ENCODE results near the gene CHPF.

Gene CHPF

GRCh38 chr2:219552382-219553167 is 9.0 kb upstream of the CHPF start:
- Histone ChIP-seq H3K36me3 (ENCODE audit: insufficient read depth, low read length) (peaks cover 28% of the 10 kb centered on the region), H3K4me3 (ENCODE audit: low read length) (peak overlapping the region; percentile 58), H3K4me1 (ENCODE audit: insufficient read depth, low read length) (peaks cover 11% of the 10 kb centered on the region), H3K9me3 (ENCODE audit: low read length) (no peaks in the 10 kb centered on the region), H2AFZ (ENCODE audit: low read depth, low read length) (peak overlapping the region; percentile 41), H3K27me3 (ENCODE audit: insufficient read depth, low read length) (no peaks in the 10 kb centered on the region)

DNA sequence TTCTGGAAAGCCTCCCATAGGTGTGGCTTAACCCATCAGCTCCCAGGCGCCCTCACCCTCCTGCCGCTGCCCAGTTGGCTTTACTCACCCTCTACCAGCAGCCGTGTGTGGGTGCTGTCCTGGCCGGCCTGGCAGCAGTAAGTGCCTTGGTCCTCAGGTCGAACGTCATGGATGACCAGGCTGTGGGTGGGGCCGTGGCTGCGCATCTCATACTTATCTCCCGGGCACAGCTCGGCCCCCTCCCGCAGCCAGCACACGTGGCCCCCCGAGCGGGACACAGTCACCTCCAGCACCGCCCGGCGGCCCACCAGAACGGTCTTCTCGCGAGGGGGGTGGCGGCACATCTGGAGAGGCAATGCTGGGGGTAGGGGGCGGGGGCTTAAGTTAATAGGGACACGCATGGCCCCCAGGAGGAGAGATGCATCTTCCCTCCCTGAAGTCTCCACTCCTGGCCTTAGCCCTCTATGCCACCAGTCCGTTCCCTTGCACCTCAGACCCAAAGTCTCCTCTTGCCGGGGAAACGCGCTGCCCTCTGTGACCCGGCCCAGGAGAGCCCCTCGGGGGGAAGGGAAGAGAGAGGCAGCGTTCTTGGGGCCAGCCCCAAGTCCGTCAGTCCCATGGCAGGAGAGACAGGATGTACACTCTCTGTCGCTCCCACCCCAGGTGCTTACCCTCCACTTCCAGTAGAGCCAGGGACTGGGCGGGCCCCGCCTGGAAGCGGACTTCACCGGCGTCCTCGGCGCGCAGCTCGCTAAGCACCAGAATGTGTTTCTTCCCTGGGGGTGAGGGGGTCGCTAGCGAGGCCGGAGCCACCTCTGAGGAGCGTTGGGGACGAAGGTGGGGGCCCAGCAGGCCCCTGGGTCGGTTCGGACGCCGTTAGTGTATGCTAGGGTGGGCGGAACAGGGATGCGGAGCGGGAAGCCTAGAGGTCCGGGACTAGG is 8.1 kb upstream of the CHPF start:
- Histone ChIP-seq H2AFZ (ENCODE audit: low read depth, low read length) (peak overlapping the region; percentile 41), H3K4me3 (ENCODE audit: low read length) (peak overlapping the region; percentile 58), H3K27me3 (ENCODE audit: insufficient read depth, low read length) (no peaks in the 10 kb centered on the region), H3K9me3 (ENCODE audit: low read length) (no peaks in the 10 kb centered on the region), H3K36me3 (ENCODE audit: insufficient read depth, low read length) (peaks cover 30% of the 10 kb centered on the region), H3K4me1 (ENCODE audit: insufficient read depth, low read length) (peaks cover 11% of the 10 kb centered on the region)

DNA sequence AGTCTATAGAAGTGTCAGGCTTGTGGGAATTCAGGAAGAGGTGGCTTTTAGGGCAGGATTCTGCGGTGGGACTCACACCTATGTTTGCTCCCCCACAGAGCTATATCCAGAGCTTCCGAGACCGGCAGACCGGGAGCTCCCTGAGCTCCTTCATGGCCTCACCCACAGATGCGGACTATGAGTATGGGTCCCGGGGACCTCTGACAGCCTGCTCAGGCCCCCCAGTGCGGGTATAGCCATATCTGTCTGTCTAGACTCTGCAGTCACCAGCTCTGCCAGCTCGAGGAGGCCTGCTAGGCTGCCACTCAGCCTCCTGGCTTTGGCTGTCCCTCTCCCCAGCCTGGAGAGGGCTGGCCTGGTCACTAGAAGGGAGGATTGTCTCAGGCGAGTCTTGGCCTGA is 6.0 kb upstream of the CHPF start:
- Histone ChIP-seq H3K4me3 (ENCODE audit: low read length) (no peak overlapping the region), H3K9me3 (ENCODE audit: low read length) (no peaks in the 10 kb centered on the region), H3K36me3 (ENCODE audit: insufficient read depth, low read length) (peaks cover 37% of the 10 kb centered on the region), H3K27me3 (ENCODE audit: insufficient read depth, low read length) (no peaks in the 10 kb centered on the region), H2AFZ (ENCODE audit: low read depth, low read length) (no peak overlapping the region), H3K4me1 (ENCODE audit: insufficient read depth, low read length) (peaks cover 18% of the 10 kb centered on the region)

DNA sequence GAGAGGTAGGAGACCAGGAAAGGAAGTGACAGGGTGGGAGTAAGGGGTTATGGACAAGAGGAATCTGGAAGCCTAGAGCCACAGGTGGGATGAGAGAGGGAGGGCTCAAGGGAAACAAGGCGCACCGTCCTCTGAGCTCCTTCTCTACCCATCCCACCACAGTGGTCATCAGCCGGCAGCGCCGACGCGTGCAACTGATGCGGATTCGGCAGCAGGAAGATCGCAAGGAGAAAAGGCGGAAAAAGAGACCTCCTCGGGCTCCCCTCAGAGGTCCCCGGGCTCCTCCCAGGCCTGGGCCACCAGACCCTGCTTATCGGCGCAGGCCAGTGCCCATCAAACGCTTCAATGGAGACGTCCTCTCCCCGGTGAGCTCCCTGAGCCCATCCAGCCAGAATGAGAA is 5.4 kb upstream of the CHPF start:
- no peaks in the 10 kb centered on the region for H3K27me3 ChIP-seq (ENCODE audit: insufficient read depth, low read length)
- H3K9me3 ChIP-seq (ENCODE audit: low read length) = no peaks in the 10 kb centered on the region
- no peak overlapping the region for H2AFZ ChIP-seq (ENCODE audit: low read depth, low read length)
- H3K36me3 ChIP-seq (ENCODE audit: insufficient read depth, low read length) = peaks cover 37% of the 10 kb centered on the region
- no peak overlapping the region for H3K4me3 ChIP-seq (ENCODE audit: low read length)
- peaks cover 22% of the 10 kb centered on the region for H3K4me1 ChIP-seq (ENCODE audit: insufficient read depth, low read length)

GRCh38 chr2:219547621-219548020 is 4.0 kb upstream of the CHPF start:
- no peak overlapping the region for H3K4me3 ChIP-seq (ENCODE audit: low read length)
- H3K27me3 ChIP-seq (ENCODE audit: insufficient read depth, low read length) = no peaks in the 10 kb centered on the region

DNA sequence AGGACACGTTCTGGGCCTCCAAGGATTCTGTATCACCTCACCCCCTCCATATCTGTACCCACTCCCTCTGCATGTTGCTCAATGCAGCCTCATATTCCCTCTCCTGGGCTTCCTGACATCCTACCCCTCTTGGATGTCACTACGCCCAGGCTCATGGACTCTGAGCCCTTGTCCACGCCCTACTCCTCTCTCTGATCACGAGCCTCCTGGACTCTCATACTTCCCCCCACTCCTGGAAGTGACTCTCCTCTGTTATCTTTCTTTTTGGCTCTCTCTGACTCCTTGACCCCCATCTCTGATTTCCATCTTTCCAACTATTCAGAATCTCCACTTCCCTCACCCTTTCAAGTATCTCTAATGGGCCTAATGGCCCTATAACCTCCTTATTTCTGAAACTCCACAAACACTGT is 2.3 kb upstream of the CHPF start:
- H3K27me3 ChIP-seq (ENCODE audit: insufficient read depth, low read length) = no peaks in the 10 kb centered on the region
- peaks cover 41% of the 10 kb centered on the region for H3K36me3 ChIP-seq (ENCODE audit: insufficient read depth, low read length)
- no peak overlapping the region for H3K4me3 ChIP-seq (ENCODE audit: low read length)
- H2AFZ ChIP-seq (ENCODE audit: low read depth, low read length) = no peak overlapping the region
- H3K4me1 ChIP-seq (ENCODE audit: insufficient read depth, low read length) = peaks cover 17% of the 10 kb centered on the region
- H3K9me3 ChIP-seq (ENCODE audit: low read length) = no peaks in the 10 kb centered on the region

More at GRCh38 chr2:219547621-219548020, 4.0 kb upstream of the CHPF start:
- Histone ChIP-seq H3K36me3 (ENCODE audit: insufficient read depth, low read length) (peaks cover 37% of the 10 kb centered on the region), H2AFZ (ENCODE audit: low read depth, low read length) (no peak overlapping the region), H3K9me3 (ENCODE audit: low read length) (no peaks in the 10 kb centered on the region), H3K4me1 (ENCODE audit: insufficient read depth, low read length) (peaks cover 20% of the 10 kb centered on the region)

- Histone ChIP-seq H3K27me3 (ENCODE audit: insufficient read depth, low read length) (no peaks in the 10 kb centered on the region), H3K9me3 (ENCODE audit: low read length) (no peaks in the 10 kb centered on the region), H3K4me3 (ENCODE audit: low read length) (peak overlapping the region; percentile 68), H3K4me1 (ENCODE audit: insufficient read depth, low read length) (peaks cover 17% of the 10 kb centered on the region), H2AFZ (ENCODE audit: low read depth, low read length) (no peak overlapping the region), H3K36me3 (ENCODE audit: insufficient read depth, low read length) (peaks cover 41% of the 10 kb centered on the region)
These were observed 1.8 kb upstream of the CHPF start for GRCh38 chr2:219545295-219545942.

DNA sequence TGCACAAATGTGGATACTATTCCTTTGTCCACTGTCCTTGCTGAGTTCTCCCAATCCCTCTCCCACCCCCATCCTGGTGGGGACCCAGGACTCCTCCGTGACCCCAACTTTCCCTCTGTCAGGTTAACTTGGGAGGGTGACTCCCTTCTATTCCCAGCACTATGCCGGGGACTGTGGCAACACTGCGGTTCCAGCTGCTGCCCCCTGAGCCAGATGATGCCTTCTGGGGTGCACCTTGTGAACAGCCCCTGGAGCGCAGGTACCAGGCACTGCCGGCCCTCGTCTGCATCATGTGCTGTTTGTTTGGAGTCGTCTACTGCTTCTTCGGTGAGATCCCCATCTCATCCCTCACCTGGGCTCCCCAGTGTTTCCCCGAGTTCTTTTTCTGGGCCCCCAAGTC is 958 bp upstream of the CHPF start:
- peak overlapping the region; percentile 39 for H2AFZ ChIP-seq (ENCODE audit: low read depth, low read length)
- peak overlapping the region; percentile 68 for H3K4me3 ChIP-seq (ENCODE audit: low read length)
- peaks cover 41% of the 10 kb centered on the region for H3K36me3 ChIP-seq (ENCODE audit: insufficient read depth, low read length)
- H3K9me3 ChIP-seq (ENCODE audit: low read length) = no peaks in the 10 kb centered on the region
- H3K27me3 ChIP-seq (ENCODE audit: insufficient read depth, low read length) = no peaks in the 10 kb centered on the region
- peaks cover 17% of the 10 kb centered on the region for H3K4me1 ChIP-seq (ENCODE audit: insufficient read depth, low read length)

GRCh38 chr2:219542931-219543595 is 546 bp downstream of the CHPF start:
- Histone ChIP-seq H3K27me3 (ENCODE audit: insufficient read depth, low read length) (no peaks in the 10 kb centered on the region), H2AFZ (ENCODE audit: low read depth, low read length) (peak overlapping the region; percentile 87), H3K36me3 (ENCODE audit: insufficient read depth, low read length) (peaks cover 32% of the 10 kb centered on the region), H3K4me3 (ENCODE audit: low read length) (peak overlapping the region; percentile 68), H3K4me1 (ENCODE audit: insufficient read depth, low read length) (peaks cover 24% of the 10 kb centered on the region), H3K9me3 (ENCODE audit: low read length) (no peaks in the 10 kb centered on the region)

DNA sequence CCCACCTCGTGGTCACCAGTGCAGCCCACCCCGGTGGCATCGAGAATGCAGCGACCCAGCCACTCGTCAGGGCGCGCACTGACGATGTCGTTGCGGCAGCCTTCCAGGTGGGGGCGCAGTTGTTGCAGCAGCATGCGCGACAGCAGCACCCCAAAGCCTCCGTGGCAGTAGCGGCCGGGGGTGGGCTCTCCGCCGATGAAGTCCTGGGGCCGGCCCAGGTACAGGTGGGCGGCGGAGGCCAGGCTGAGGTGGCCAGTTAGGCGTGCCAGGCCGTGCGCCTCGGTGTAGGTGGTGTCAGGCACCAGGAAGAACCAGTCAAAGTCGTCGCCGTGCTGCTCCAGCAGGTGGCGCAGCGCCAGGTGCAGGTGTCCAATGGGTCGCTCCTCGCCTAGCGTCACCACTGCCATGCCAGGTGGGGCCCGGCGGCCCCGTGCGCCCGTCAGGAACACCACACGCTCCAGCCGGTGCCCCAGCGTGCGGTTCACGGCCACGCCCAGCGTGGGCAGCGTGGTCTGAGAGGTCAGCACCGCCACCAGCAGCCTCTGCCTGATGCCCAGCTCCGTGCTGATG is 1.9 kb downstream of the CHPF start:
- H3K36me3 ChIP-seq (ENCODE audit: insufficient read depth, low read length) = peaks cover 24% of the 10 kb centered on the region
- H3K4me3 ChIP-seq (ENCODE audit: low read length) = no peak overlapping the region
- no peaks in the 10 kb centered on the region for H3K9me3 ChIP-seq (ENCODE audit: low read length)
- no peak overlapping the region for H2AFZ ChIP-seq (ENCODE audit: low read depth, low read length)
- H3K27me3 ChIP-seq (ENCODE audit: insufficient read depth, low read length) = no peaks in the 10 kb centered on the region
- H3K4me1 ChIP-seq (ENCODE audit: insufficient read depth, low read length) = peaks cover 27% of the 10 kb centered on the region

DNA sequence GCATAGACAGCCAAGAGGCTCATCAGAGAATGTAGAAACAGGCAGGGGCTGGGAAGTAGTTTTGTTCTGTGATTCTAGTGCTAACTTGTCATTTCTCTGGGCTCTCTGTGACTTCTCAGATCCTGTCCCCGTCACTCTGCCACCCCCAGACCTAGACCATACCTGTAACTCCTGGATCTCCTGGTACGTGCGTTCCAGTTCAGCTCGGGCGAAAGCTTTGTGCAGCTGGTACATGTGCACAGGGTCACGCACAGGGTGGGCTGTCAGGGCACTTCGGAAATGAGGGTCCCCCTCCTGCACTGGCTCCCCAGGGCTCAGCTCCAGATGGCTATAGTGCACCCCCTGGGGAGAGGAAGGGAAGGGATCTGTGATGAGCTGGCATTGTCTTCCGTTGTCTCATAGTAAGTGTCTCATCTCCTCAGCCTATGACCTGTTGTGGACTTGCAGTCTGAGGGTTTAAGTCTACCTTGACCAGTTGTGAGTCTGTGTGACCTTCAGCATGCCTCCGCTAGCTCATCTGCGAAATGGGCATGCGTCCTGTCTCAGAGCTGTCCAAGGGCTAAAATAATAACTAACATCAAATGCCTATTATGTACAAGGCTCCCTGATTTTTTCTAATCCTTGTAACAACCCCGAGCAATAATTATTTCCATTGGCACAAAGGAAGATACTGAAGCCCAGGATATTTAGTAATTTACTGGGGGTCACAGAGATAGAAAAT is 2.7 kb downstream of the CHPF start:
- H3K36me3 ChIP-seq (ENCODE audit: insufficient read depth, low read length) = peaks cover 20% of the 10 kb centered on the region
- no peak overlapping the region for H3K4me3 ChIP-seq (ENCODE audit: low read length)

More for the DNA sequence above, 2.7 kb downstream of the CHPF start:
- Histone ChIP-seq H3K9me3 (ENCODE audit: low read length) (no peaks in the 10 kb centered on the region), H3K27me3 (ENCODE audit: insufficient read depth, low read length) (no peaks in the 10 kb centered on the region), H2AFZ (ENCODE audit: low read depth, low read length) (no peak overlapping the region), H3K4me1 (ENCODE audit: insufficient read depth, low read length) (peaks cover 27% of the 10 kb centered on the region)

Data from neuron (in vitro differentiated cells).